Vagina (tissue), 2 donors: Measurements from ENCODE around the gene ANKS3. TPM values are rescaled to one million over a fixed set of nuclear protein-coding genes. Genes with fewer than 3 reads are reported as not detected.

Experiments
- DNase-seq, 2 donors: peaks; one replicate each; pipeline ENCODE4 v3.0.0-alpha.2; 2017; ENCODE audit errors: extremely low spot score in 2 of 2
- H3K27ac ChIP-seq: fragments of 200-600 bp; sonication (generic); one replicate; pipeline ENCODE4 v1.5.1; 2019
- H3K27me3 ChIP-seq: fragments of 200-600 bp; sonication (generic); one replicate; pipeline ENCODE4 v1.5.1; 2019
- H3K36me3 ChIP-seq, 2 donors: fragments of 200-600 bp; sonication (generic); one replicate each; pipeline ENCODE4 v1.5.1; 2017 to 2019
- H3K4me1 ChIP-seq: fragments of 200-600 bp; sonication (generic); one replicate; pipeline ENCODE4 v1.5.1; 2019
- H3K4me3 ChIP-seq, 2 donors: fragments of 200-600 bp; sonication (generic); 1 replicate in 1 of 2; 2 replicates in 1 of 2; pipeline ENCODE4 v1.5.1; 2016 to 2019
- H3K9me3 ChIP-seq: fragments of 200-600 bp; sonication (generic); one replicate; pipeline ENCODE4 v1.5.1; 2019
- POLR2A ChIP-seq, 2 donors: fragments of 450-650 bp; IDR thresholded peaks; one replicate each; pipeline ENCODE4 v1.6.1; 2017; ENCODE audit warnings: antibody characterized with exemption in 2 of 2, mild to moderate bottlenecking in 2 of 2, moderate library complexity in 2 of 2
- POLR2AphosphoS5 ChIP-seq, 2 donors: sonication (generic); formaldehyde crosslinking; IDR thresholded peaks; one replicate each; pipeline ENCODE4 v1.9.0; 2017; ENCODE audit warnings: antibody characterized with exemption in 2 of 2, mild to moderate bottlenecking in 2 of 2, low read depth in 1 of 2; ENCODE audit not compliant: insufficient read depth in 1 of 2
- intact Hi-C: fragments of 100-400 bp; cut with DNase I; formaldehyde crosslinking; loops from one replicate; pipeline ENCODE4 v1.15.1; 2023
- total RNA-seq: library from RNA; depleted of rRNA; stranded (reverse); fragments of >200 nt; gene quantifications from one replicate; pipeline ENCODE4 v1.2.3, GENCODE V29; 2016
- TF ChIP-seq, protein P1 (sequence below), 3 experiments: fragments of 450-650 bp in 2 of 3; fragments of 200-600 bp in 1 of 3; sonication (generic) in 1 of 3; IDR thresholded peaks; one replicate each; pipeline ENCODE4 v1.5.1; 2017 to 2019; ENCODE audit warnings: antibody characterized with exemption in 3 of 3, mild to moderate bottlenecking in 2 of 3, moderate library complexity in 2 of 3

The ANKS3 gene
- total RNA-seq, 1 donor from 2014 or later = 25.3 TPM

DNA sequence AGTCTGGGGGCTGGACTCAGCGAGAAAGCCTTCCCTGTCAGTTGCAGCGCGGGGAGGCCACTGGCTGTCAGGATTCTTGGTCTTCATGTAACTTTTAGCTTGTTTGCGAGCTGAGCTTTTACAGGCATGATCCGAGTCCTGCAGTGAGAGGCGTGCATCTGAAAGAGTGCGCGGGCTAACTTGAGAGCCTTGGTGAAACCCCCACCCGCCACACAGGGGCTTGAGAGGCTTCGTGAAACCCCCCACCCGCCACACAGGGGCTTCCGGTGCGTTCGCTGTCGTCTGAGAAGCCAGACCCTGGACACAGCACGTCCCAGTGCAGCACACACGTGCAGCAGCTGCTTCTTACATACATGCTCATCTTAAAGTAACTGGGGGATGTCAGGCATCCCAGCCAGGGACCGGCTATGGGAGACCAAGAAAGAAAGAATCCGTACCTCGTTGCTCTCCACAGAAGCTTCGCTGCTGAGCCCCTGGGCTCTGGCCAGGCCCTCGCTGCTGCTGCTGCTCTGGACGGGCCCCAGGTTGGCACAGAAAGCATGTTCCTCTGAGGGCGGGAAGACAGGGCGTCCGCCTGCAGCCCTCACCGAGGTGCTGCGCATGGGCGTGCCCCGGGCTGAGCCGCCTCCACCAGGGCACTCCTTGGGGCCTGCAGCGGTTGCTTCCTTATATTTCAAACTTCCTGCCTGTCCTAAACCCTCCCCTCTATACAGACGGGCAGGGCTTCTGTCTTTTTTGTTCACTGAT lies 32.9 kb downstream of the ANKS3 start:
- intact Hi-C loops = no loop called here

GRCh38 chr16:4700380-4700996 lies 33.6 kb downstream of the ANKS3 start:
- peaks cover 0 to 52% of the 10 kb centered on the region in 2 donors for H3K36me3 ChIP-seq
- intact Hi-C loops = no loop called here
- H3K4me3 ChIP-seq = no peak overlapping the region
- TF ChIP-seq, protein P1, sequence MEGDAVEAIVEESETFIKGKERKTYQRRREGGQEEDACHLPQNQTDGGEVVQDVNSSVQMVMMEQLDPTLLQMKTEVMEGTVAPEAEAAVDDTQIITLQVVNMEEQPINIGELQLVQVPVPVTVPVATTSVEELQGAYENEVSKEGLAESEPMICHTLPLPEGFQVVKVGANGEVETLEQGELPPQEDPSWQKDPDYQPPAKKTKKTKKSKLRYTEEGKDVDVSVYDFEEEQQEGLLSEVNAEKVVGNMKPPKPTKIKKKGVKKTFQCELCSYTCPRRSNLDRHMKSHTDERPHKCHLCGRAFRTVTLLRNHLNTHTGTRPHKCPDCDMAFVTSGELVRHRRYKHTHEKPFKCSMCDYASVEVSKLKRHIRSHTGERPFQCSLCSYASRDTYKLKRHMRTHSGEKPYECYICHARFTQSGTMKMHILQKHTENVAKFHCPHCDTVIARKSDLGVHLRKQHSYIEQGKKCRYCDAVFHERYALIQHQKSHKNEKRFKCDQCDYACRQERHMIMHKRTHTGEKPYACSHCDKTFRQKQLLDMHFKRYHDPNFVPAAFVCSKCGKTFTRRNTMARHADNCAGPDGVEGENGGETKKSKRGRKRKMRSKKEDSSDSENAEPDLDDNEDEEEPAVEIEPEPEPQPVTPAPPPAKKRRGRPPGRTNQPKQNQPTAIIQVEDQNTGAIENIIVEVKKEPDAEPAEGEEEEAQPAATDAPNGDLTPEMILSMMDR (IDR thresholded peaks at IDR 0.05) = no peak
- TF ChIP-seq POLR2A (IDR thresholded peaks at IDR 0.05) = no peak
- no peak for TF ChIP-seq POLR2AphosphoS5 (IDR thresholded peaks at IDR 0.05; ENCODE audit: insufficient read depth in 1 of 2, low read depth in 1 of 2)
- peaks cover 12% of the 10 kb centered on the region for H3K4me1 ChIP-seq
- H3K27ac ChIP-seq = no peak overlapping the region
- DNase-seq = no peak
- H3K27me3 ChIP-seq = no peaks in the 10 kb centered on the region
- no peaks in the 10 kb centered on the region for H3K9me3 ChIP-seq

More for the DNA sequence above, 32.9 kb downstream of the ANKS3 start:
- no peaks in the 10 kb centered on the region for H3K27me3 ChIP-seq
- TF ChIP-seq POLR2AphosphoS5 (IDR thresholded peaks at IDR 0.05; ENCODE audit: insufficient read depth in 1 of 2, low read depth in 1 of 2) = no peak
- TF ChIP-seq, protein P1 (IDR thresholded peaks at IDR 0.05) = no peak
- no peak for TF ChIP-seq POLR2A (IDR thresholded peaks at IDR 0.05)
- no peak overlapping the region for H3K27ac ChIP-seq
- H3K4me3 ChIP-seq = no peak overlapping the region
- H3K9me3 ChIP-seq = no peaks in the 10 kb centered on the region
- H3K36me3 ChIP-seq = peaks cover 0 to 48% of the 10 kb centered on the region in 2 donors
- DNase-seq = no peak
- H3K4me1 ChIP-seq = peaks cover 6% of the 10 kb centered on the region

DNA sequence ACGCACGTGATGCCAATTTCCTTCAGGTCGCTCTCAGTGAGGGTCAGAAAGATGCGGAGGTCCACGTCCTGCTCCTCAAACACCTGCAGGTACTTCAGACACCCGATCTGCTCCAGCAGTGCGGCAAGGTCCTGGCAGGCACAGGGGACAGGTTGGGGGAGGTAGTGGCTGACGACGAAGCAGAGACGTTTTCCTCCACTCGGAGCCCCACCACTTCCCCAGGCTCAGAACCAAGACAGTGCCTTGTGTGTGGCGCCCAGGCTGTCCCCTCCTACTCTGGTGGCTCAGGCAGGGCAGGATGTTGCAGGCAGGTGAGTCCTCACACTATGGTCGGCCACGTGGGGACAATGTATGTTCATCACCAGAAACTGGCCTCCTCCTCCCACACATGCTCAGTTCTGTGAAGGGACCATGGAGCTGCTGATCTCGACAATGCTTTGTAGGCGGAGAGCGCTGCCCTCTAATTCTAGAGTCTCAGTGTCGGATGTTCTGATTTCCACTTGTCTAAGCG lies 35.0 kb downstream of the ANKS3 start:
- peaks cover 26% of the 10 kb centered on the region for H3K4me1 ChIP-seq
- peaks cover 0 to 40% of the 10 kb centered on the region in 2 donors for H3K36me3 ChIP-seq
- H3K27me3 ChIP-seq = no peaks in the 10 kb centered on the region
- TF ChIP-seq POLR2A (IDR thresholded peaks at IDR 0.05) (no peak), POLR2AphosphoS5 (IDR thresholded peaks at IDR 0.05; ENCODE audit: insufficient read depth in 1 of 2, low read depth in 1 of 2) (no peak)
- TF ChIP-seq, protein P1 (IDR thresholded peaks at IDR 0.05) = no peak
- DNase-seq = no peak
- H3K9me3 ChIP-seq = no peaks in the 10 kb centered on the region
- intact Hi-C loops = no loop called here
- H3K4me3 ChIP-seq = no peak overlapping the region
- H3K27ac ChIP-seq = no peak overlapping the region

GRCh38 chr16:4698321-4699045 lies 35.6 kb downstream of the ANKS3 start:
- Histone ChIP-seq H3K4me1 (peaks cover 27% of the 10 kb centered on the region), H3K36me3 (peaks cover 0 to 39% of the 10 kb centered on the region in 2 donors)

More at GRCh38 chr16:4698321-4699045, 35.6 kb downstream of the ANKS3 start:
- DNase-seq = no peak
- intact Hi-C loops = no loop called here
- TF ChIP-seq POLR2A (IDR thresholded peaks at IDR 0.05) = no peak
- TF ChIP-seq, protein P1 (IDR thresholded peaks at IDR 0.05) = no peak
- no peak for TF ChIP-seq POLR2AphosphoS5 (IDR thresholded peaks at IDR 0.05; ENCODE audit: insufficient read depth in 1 of 2, low read depth in 1 of 2)
- no peak overlapping the region for H3K4me3 ChIP-seq
- no peaks in the 10 kb centered on the region for H3K27me3 ChIP-seq
- H3K27ac ChIP-seq = no peak overlapping the region
- no peaks in the 10 kb centered on the region for H3K9me3 ChIP-seq
